GM12878 (cell line): ENCODE measurements around the gene TPT1.

Experiments
- CHD1 ChIP-seq: IDR thresholded peaks from 2 replicates; pipeline ENCODE4 v1.6.1; 2012; ENCODE audit warnings: low read depth, low read length, improper control_type of control experiment
- CUX1 ChIP-seq: IDR thresholded peaks from 2 replicates; pipeline ENCODE4 v1.6.1; 2012; ENCODE audit warnings: improper control_type of control experiment, low read depth, low read length; ENCODE audit not compliant: insufficient replicate concordance
- HDAC2 ChIP-seq: fragments of 200-600 bp; sonication (generic); IDR thresholded peaks from 2 replicates; pipeline ENCODE4 v1.6.1; 2017
- NRF1 ChIP-seq: conservative IDR thresholded peaks from 2 replicates; pipeline ENCODE4 v1.6.1; 2011; ENCODE audit warnings: mild to moderate bottlenecking, low read depth, low read length, improper control_type of control experiment
- SUZ12 ChIP-seq: fragments of 200-600 bp; sonication (generic); IDR thresholded peaks from one replicate; pipeline ENCODE4 v1.6.1; 2018; ENCODE audit warnings: antibody characterized with exemption, mild to moderate bottlenecking; ENCODE audit not compliant: unreplicated experiment
- TAF1 ChIP-seq: IDR thresholded peaks from 2 replicates; pipeline ENCODE4 v1.6.1; 2011; ENCODE audit warnings: mild to moderate bottlenecking, low read depth, low read length, borderline replicate concordance
- TARDBP ChIP-seq: IDR thresholded peaks from 2 replicates; pipeline ENCODE4 v1.6.1; 2016; ENCODE audit warnings: borderline replicate concordance
- YY1 ChIP-seq: IDR thresholded peaks from 2 replicates; pipeline ENCODE4 v1.6.1; 2011; ENCODE audit warnings: low read depth, mild to moderate bottlenecking, low read length
- ZBTB33 ChIP-seq: fragments of 450-650 bp; IDR thresholded peaks from 2 replicates; pipeline ENCODE4 v1.6.1; 2017; ENCODE audit warnings: mild to moderate bottlenecking
- TF ChIP-seq, protein P1 (sequence below), 3 experiments: IDR thresholded peaks in 2 of 3; conservative IDR thresholded peaks in 1 of 3; 2 replicates each; pipeline ENCODE4 v1.5.1; 2011; ENCODE audit warnings: low read depth in 3 of 3, low read length in 3 of 3, mild to moderate bottlenecking in 3 of 3, control low read depth in 2 of 3, moderate library complexity in 2 of 3, inconsistent platforms in 1 of 3, mixed read lengths in 1 of 3; ENCODE audit not compliant: control insufficient read depth in 2 of 3, insufficient read depth in 1 of 3; ENCODE audit errors: extremely low read depth in 1 of 3

- TF ChIP-seq YY1 (no peak), NRF1 (no peak), TAF1 (no peak), CUX1 (no peak), SUZ12 (no peak), ZBTB33 (no peak), TARDBP (no peak), CHD1 (no peak), HDAC2 (no peak)
- TF ChIP-seq, protein P1, sequence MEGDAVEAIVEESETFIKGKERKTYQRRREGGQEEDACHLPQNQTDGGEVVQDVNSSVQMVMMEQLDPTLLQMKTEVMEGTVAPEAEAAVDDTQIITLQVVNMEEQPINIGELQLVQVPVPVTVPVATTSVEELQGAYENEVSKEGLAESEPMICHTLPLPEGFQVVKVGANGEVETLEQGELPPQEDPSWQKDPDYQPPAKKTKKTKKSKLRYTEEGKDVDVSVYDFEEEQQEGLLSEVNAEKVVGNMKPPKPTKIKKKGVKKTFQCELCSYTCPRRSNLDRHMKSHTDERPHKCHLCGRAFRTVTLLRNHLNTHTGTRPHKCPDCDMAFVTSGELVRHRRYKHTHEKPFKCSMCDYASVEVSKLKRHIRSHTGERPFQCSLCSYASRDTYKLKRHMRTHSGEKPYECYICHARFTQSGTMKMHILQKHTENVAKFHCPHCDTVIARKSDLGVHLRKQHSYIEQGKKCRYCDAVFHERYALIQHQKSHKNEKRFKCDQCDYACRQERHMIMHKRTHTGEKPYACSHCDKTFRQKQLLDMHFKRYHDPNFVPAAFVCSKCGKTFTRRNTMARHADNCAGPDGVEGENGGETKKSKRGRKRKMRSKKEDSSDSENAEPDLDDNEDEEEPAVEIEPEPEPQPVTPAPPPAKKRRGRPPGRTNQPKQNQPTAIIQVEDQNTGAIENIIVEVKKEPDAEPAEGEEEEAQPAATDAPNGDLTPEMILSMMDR (IDR thresholded peaks at IDR 0.05 in 2 of 3, conservative IDR thresholded peaks at IDR 0.05 in 1 of 3; ENCODE audit: control insufficient read depth in 2 of 3, extremely low read depth in 1 of 3, insufficient read depth in 1 of 3, low read depth in 3 of 3, low read length in 3 of 3): no peak
Observed at GRCh38 chr13:45325806-45326205, 15.2 kb downstream of the TPT1 start.
